ENCODE results near the gene IFNA1.
"Not testable (repeated sequence)": the region's sequence is repeated elsewhere in the genome, so short reads cannot be mapped to it uniquely, and the experiment has no call there.

Gene IFNA1

GRCh38 chr9:21440139-21440538 lies at the start of gene IFNA1:
Gene IFNA1, plus strand, starts transcription at chr9:21440439. Its CDS starts 69 bp downstream, at chr9:21440508.
- no peak for DNase-seq (ENCODE audit: low read depth in 2 of 3, low spot score in 1 of 3)

- DNase-seq (ENCODE audit: low read depth in 2 of 3, low spot score in 1 of 3) = no peak
Observed at GRCh38 chr9:21392270-21392669, 48.0 kb upstream of the IFNA1 start.

- DNase-seq (ENCODE audit: low read depth in 2 of 3, low spot score in 1 of 3) = peak in 2 of 3 donors; percentile 41 to 43
Observed at GRCh38 chr9:21395778-21396717, 44.2 kb upstream of the IFNA1 start.

GRCh38 chr9:21398955-21399489 lies 41.2 kb upstream of the IFNA1 start:
- DNase-seq (ENCODE audit: low read depth in 2 of 3, low spot score in 1 of 3) = no peak

- DNase-seq (ENCODE audit: low read depth in 2 of 3, low spot score in 1 of 3) = no peak
Observed at GRCh38 chr9:21399956-21400355, 40.3 kb upstream of the IFNA1 start.

GRCh38 chr9:21402386-21403251 lies 37.6 kb upstream of the IFNA1 start:
- no peak for DNase-seq (ENCODE audit: low read depth in 2 of 3, low spot score in 1 of 3)

- DNase-seq (ENCODE audit: low read depth in 2 of 3, low spot score in 1 of 3) = no peak
Observed at GRCh38 chr9:21404146-21404545, 36.1 kb upstream of the IFNA1 start.

GRCh38 chr9:21408817-21409216 lies 31.4 kb upstream of the IFNA1 start, which contains the start of gene IFNA8:
Gene IFNA8, plus strand, starts transcription at chr9:21409117. Its CDS starts 60 bp downstream, at chr9:21409177.
- no peak for DNase-seq (ENCODE audit: low read depth in 2 of 3, low spot score in 1 of 3)

GRCh38 chr9:21412107-21412506 lies 28.1 kb upstream of the IFNA1 start:
- no peak for DNase-seq (ENCODE audit: low read depth in 2 of 3, low spot score in 1 of 3)

GRCh38 chr9:21413151-21413550 lies 27.1 kb upstream of the IFNA1 start:
- no peak for DNase-seq (ENCODE audit: low read depth in 2 of 3, low spot score in 1 of 3)

- DNase-seq (ENCODE audit: low read depth in 2 of 3, low spot score in 1 of 3) = peak in 1 of 3 donors; percentile 8
Observed at GRCh38 chr9:21413624-21414023, 26.6 kb upstream of the IFNA1 start.

- DNase-seq (ENCODE audit: low read depth in 2 of 3, low spot score in 1 of 3) = no peak
Observed at GRCh38 chr9:21414220-21414940, 25.9 kb upstream of the IFNA1 start.

GRCh38 chr9:21415493-21416267 lies 24.6 kb upstream of the IFNA1 start:
- DNase-seq (ENCODE audit: low read depth in 2 of 3, low spot score in 1 of 3) = no peak

- no peak for DNase-seq (ENCODE audit: low read depth in 2 of 3, low spot score in 1 of 3)
Observed at GRCh38 chr9:21428235-21428634, 12.0 kb upstream of the IFNA1 start.

GRCh38 chr9:21429191-21429590 lies 11.0 kb upstream of the IFNA1 start:
- no peak for DNase-seq (ENCODE audit: low read depth in 2 of 3, low spot score in 1 of 3)

- no peak for DNase-seq (ENCODE audit: low read depth in 2 of 3, low spot score in 1 of 3)
Observed at GRCh38 chr9:21432672-21433425, 7.4 kb upstream of the IFNA1 start.

GRCh38 chr9:21434202-21435014 lies 5.8 kb upstream of the IFNA1 start:
- DNase-seq (ENCODE audit: low read depth in 2 of 3, low spot score in 1 of 3) = peak in 2 of 3 donors; percentile 28 to 64

- not testable (repeated sequence) for DNase-seq (ENCODE audit: low read depth in 2 of 3, low spot score in 1 of 3)
Observed at GRCh38 chr9:21435015-21435383, 5.2 kb upstream of the IFNA1 start.
